GM13977 (cell line): ENCODE results near the gene DGCR2.
"Not testable (repeated sequence)": the region's sequence is repeated elsewhere in the genome, so short reads cannot be mapped to it uniquely, and the experiment has no call there.

Source experiments
- DNase-seq: peaks from one replicate; pipeline ENCODE4 v3.0.0; 2012; ENCODE audit warnings: low spot score
- CTCF ChIP-seq: IDR thresholded peaks from 2 replicates; pipeline ENCODE4 v1.5.1; 2012; ENCODE audit warnings: mild to moderate bottlenecking, control low read depth; ENCODE audit not compliant: insufficient read depth; ENCODE audit errors: extremely low read depth, missing control alignments
- in situ Hi-C: fragments of 300-500 bp; cut with MboI; formaldehyde crosslinking; loops from one replicate; pipeline ENCODE4 v1.12.0; 2022; ENCODE audit warnings: low sequenced_read_pairs, low pct_unique_long_range_greater_than_20kb, mixed read lengths, inconsistent platforms; ENCODE audit not compliant: unreplicated experiment

DGCR2 gene

DNA sequence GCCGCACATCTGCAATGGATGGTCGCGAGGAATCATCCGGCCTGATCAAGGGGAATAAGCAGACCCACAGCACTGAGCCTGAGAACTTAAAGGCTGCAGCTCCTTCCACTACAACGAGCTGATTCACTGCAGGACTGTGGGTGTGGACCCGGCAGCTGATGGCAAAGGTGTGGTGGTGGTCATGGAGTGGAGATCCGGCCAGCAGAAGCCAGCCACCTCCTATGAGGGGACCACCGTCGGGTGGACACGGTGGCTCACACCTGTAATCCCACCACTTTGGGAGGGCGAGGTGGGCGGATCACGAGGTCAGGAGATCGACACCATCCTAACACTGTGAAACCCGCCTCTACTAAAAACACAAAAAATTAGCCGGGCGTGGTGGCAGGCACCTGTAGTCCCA lies 66.4 kb downstream of the DGCR2 start:
- no peak for TF ChIP-seq CTCF
- no peak for DNase-seq

GRCh38 chr22:19052941-19053541 lies 69.2 kb downstream of the DGCR2 start:
- no peak for DNase-seq
- no peak for TF ChIP-seq CTCF
- in situ Hi-C loops = no loop called here

More for the DNA sequence above, 66.4 kb downstream of the DGCR2 start:
- in situ Hi-C loops = no loop called here

- in situ Hi-C loops = no loop called here
- TF ChIP-seq CTCF = no peak
- DNase-seq = no peak
These were observed 70.7 kb downstream of the DGCR2 start for GRCh38 chr22:19051381-19052072.

- in situ Hi-C loops, DNase-seq: not testable (repeated sequence)
These were observed 71.4 kb downstream of the DGCR2 start for GRCh38 chr22:19050847-19051246.

- TF ChIP-seq CTCF = no peak
- DNase-seq = no peak
- in situ Hi-C loops = no loop called here
These were observed 72.1 kb downstream of the DGCR2 start for GRCh38 chr22:19050117-19050516.

GRCh38 chr22:19048531-19048930 lies 73.7 kb downstream of the DGCR2 start:
- no peak for TF ChIP-seq CTCF
- no peak for DNase-seq
- in situ Hi-C loops = no loop called here

- no peak for DNase-seq
- in situ Hi-C loops = no loop called here
- no peak for TF ChIP-seq CTCF
These were observed 74.2 kb downstream of the DGCR2 start for GRCh38 chr22:19047993-19048392.
